ENCODE results near the gene FKBP1C.

The FKBP1C gene

GRCh38 chr6:63261820-63262219, 50.6 kb downstream of the FKBP1C start:
- in situ Hi-C loops (cut with MboI; ENCODE audit: low sequenced_read_pairs): no loop called here

All from hTERT RPE-1 (cell line).